B cell (primary cell): ENCODE data around the gene FBXO15. TPM values are rescaled to one million over a fixed set of nuclear protein-coding genes. Genes with fewer than 3 reads are reported as not detected.

Experiments
- ATAC-seq: fragments of 200-7000 bp; cut with Tn5 transposase; one replicate; pipeline ENCODE4 v1.10.0; 2021; ENCODE audit warnings: low read depth, mild to moderate bottlenecking, moderate number of reproducible peaks, moderate library complexity
- CTCF ChIA-PET: fragments of 350-600 bp; sonication (Branson Sonifier 250); formaldehyde crosslinking; loops from one replicate; lab custom pipeline; 2021; ENCODE audit warnings: antibody characterized with exemption, inconsistent platforms; lab: Charles Lee
- POLR2A ChIA-PET: fragments of 350-600 bp; sonication (Branson Sonifier 250); formaldehyde crosslinking; loops from one replicate; lab custom pipeline; 2021; ENCODE audit warnings: antibody characterized with exemption; lab: Charles Lee
- DNase-seq: peaks from one replicate; pipeline ENCODE4 v3.0.0; 2013
- H2AFZ ChIP-seq: 2 replicates; pipeline ENCODE4 v1.6.1; 2012; ENCODE audit warnings: mild to moderate bottlenecking, low read depth, low read length; ENCODE audit not compliant: insufficient read depth, poor library complexity, severe bottlenecking
- H3K27ac ChIP-seq, 2 donors: 1 replicate in 1 of 2; 2 replicates in 1 of 2; pipeline ENCODE4 v1.5.1; 2012 to 2013; ENCODE audit warnings: low read length in 2 of 2, mild to moderate bottlenecking in 2 of 2, moderate library complexity in 1 of 2
- H3K27me3 ChIP-seq, 4 experiments: fragments of 200-600 bp in 1 of 4; sonication (generic) in 1 of 4; replicated peaks in 1 of 4; 1 replicate in 2 of 4; 2 replicates in 2 of 4; pipeline versions ENCODE4 v1.6.1 to v1.7.0; 2013 to 2016; ENCODE audit warnings: low read length in 3 of 4, mild to moderate bottlenecking in 2 of 4, mixed read lengths in 1 of 4, moderate library complexity in 1 of 4; ENCODE audit not compliant: insufficient read depth in 4 of 4, control insufficient read depth in 3 of 4; ENCODE audit errors: control extremely low read depth in 1 of 4
- H3K36me3 ChIP-seq, 2 experiments: replicated peaks in 1 of 2; 1 replicate in 1 of 2; 2 replicates in 1 of 2; pipeline versions ENCODE4 v1.6.1 to v1.7.1; 2013; ENCODE audit warnings: low read length in 1 of 2; ENCODE audit not compliant: insufficient read depth in 2 of 2, control insufficient read depth in 1 of 2; ENCODE audit errors: control extremely low read depth in 1 of 2, extremely low read depth in 1 of 2
- H3K4me1 ChIP-seq, 2 donors: fragments of 200-600 bp in 1 of 2; sonication (generic) in 1 of 2; 1 replicate in 1 of 2; 2 replicates in 1 of 2; pipeline versions ENCODE4 v1.5.1 to v1.6.1; 2013 to 2017; ENCODE audit warnings: low read length in 2 of 2; ENCODE audit not compliant: control insufficient read depth in 2 of 2, insufficient read depth in 2 of 2
- H3K4me2 ChIP-seq: replicated peaks from 2 replicates; pipeline ENCODE3; 2012; ENCODE audit warnings: mild to moderate bottlenecking, low read depth, low read length; ENCODE audit not compliant: poor library complexity, severe bottlenecking
- H3K4me3 ChIP-seq, 5 experiments: fragments of 200-600 bp in 1 of 5; sonication (generic) in 1 of 5; 1 replicate in 3 of 5; 2 replicates in 2 of 5; pipeline versions ENCODE4 v1.5.1 to v1.7.0; 2011 to 2016; ENCODE audit warnings: low read length in 4 of 5, mild to moderate bottlenecking in 4 of 5, low read depth in 2 of 5, control low read depth in 1 of 5, moderate library complexity in 1 of 5; ENCODE audit not compliant: insufficient read depth in 1 of 5; ENCODE audit errors: control extremely low read depth in 1 of 5, extremely low read depth in 1 of 5
- H3K79me2 ChIP-seq: fragments of 200-600 bp; sonication (generic); one replicate; pipeline ENCODE4 v1.6.0; 2016; ENCODE audit warnings: low read length; ENCODE audit not compliant: control insufficient read depth, insufficient read depth
- H3K9ac ChIP-seq: fragments of 200-600 bp; sonication (generic); 2 replicates; pipeline ENCODE4 v1.6.1; 2017; ENCODE audit warnings: mild to moderate bottlenecking, low read length, moderate library complexity
- H3K9me3 ChIP-seq, 3 donors: one replicate each; pipeline versions ENCODE4 v1.6.1 to v1.7.1; 2013; ENCODE audit warnings: low read length in 2 of 3; ENCODE audit not compliant: control insufficient read depth in 2 of 3, insufficient read depth in 1 of 3; ENCODE audit errors: control extremely low read depth in 1 of 3
- H4K20me1 ChIP-seq: 2 replicates; pipeline ENCODE4 v1.6.0; 2012; ENCODE audit warnings: mild to moderate bottlenecking, low read length; ENCODE audit not compliant: insufficient read depth, control insufficient read depth, poor library complexity, severe bottlenecking
- H3K27ac Mint-ChIP-seq: one replicate; pipeline ENCODE4 v1.8.0; 2021; ENCODE audit warnings: mixed read lengths
- H3K27me3 Mint-ChIP-seq: one replicate; pipeline ENCODE4 v1.8.0; 2021; ENCODE audit warnings: mixed read lengths
- H3K4me1 Mint-ChIP-seq: one replicate; pipeline ENCODE4 v1.8.0; 2021; ENCODE audit warnings: mixed read lengths
- H3K4me3 Mint-ChIP-seq: one replicate; pipeline ENCODE4 v1.8.0; 2021; ENCODE audit warnings: mixed read lengths
- H3K9me3 Mint-ChIP-seq: one replicate; pipeline ENCODE4 v1.8.0; 2022; ENCODE audit warnings: mixed read lengths; ENCODE audit not compliant: insufficient read depth
- CTCF ChIP-seq: fragments of 200-600 bp; IDR thresholded peaks from one replicate; pipeline ENCODE4 v1.8.0; 2022; ENCODE audit warnings: antibody characterized with exemption, mild to moderate bottlenecking
- EZH2 ChIP-seq: IDR thresholded peaks from 2 replicates; pipeline ENCODE4 v1.6.1; 2012; ENCODE audit warnings: borderline replicate concordance, low read depth, mild to moderate bottlenecking, moderate library complexity, low read length; ENCODE audit not compliant: insufficient read depth, poor library complexity, severe bottlenecking
- WGBS: methylation state at CpG from one replicate; pipeline ENCODE4 v1.1.5; 2013; ENCODE audit warnings: missing lambda C conversion rate; ENCODE audit not compliant: insufficient coverage; 5-methylcytosine and 5-hydroxymethylcytosine counted together
- intact Hi-C: fragments of 100-400 bp; cut with micrococcal nuclease; formaldehyde crosslinking; loops from one replicate; pipeline ENCODE4 v1.10.0; 2022
- polyA plus RNA-seq: library from polyadenylated mRNA; depleted of rRNA; stranded (reverse); fragments of >200 nt; gene quantifications from 2 replicates; pipeline ENCODE4 v1.2.3, GENCODE V29; 2012
- total RNA-seq, 2 donors: library from RNA; stranded (reverse); fragments of 120-200 nt in 1 of 2; gene quantifications; 1 replicate in 1 of 2; 2 replicates in 1 of 2; pipeline versions ENCODE4 v1.2.3 to v1.2.4, GENCODE V29; 2013 to 2022

Gene FBXO15
- total and polyA plus RNA-seq, 2 donors (not counting 1 experiment from before 2014, with no cell fraction given), result 1.6 to 4.1 TPM

- POLR2A ChIA-PET, result no interaction called here
- WGBS, result 62% methylated on average over 5 of the region's 6 CpGs
- Mint-ChIP-seq H3K27ac (no peak overlapping the region), H3K27me3 (peaks cover 26% of the 10 kb centered on the region), H3K4me3 (no peak overlapping the region), H3K4me1 (peaks cover 4% of the 10 kb centered on the region), H3K9me3 (no peaks in the 10 kb centered on the region)
- Histone ChIP-seq H3K27ac (no peak overlapping the region), H3K4me2 (no peak overlapping the region), H3K9me3 (peaks cover 0 to 2% (median 0%) of the 10 kb centered on the region in 3 donors), H4K20me1 (no peaks in the 10 kb centered on the region), H3K4me1 (no peaks in the 10 kb centered on the region), H3K36me3 (no peaks in the 10 kb centered on the region), H3K27me3 (peaks cover 0 to 6% (median 1%) of the 10 kb centered on the region in 4 experiments), H3K4me3 (no peak overlapping the region), H2AFZ (no peak overlapping the region), H3K79me2 (no peaks in the 10 kb centered on the region), H3K9ac (no peak overlapping the region)
- TF ChIP-seq CTCF, result no peak
- TF ChIP-seq EZH2, result no peak
- ATAC-seq (no peak), DNase-seq (no peak)
- intact Hi-C loops, result no loop called here
- CTCF ChIA-PET, result no interaction called here
Observed at GRCh38 chr18:74175658-74176057, 28.0 kb upstream of the FBXO15 start.

GRCh38 chr18:74173434-74173750 lies 25.8 kb upstream of the FBXO15 start:
- H3K27me3 ChIP-seq, result peaks cover 0 to 6% (median 0%) of the 10 kb centered on the region in 4 experiments
- H3K36me3 ChIP-seq, result no peaks in the 10 kb centered on the region
- no peak overlapping the region for H3K27ac ChIP-seq
- H3K4me3 Mint-ChIP-seq, result no peak overlapping the region
- no peaks in the 10 kb centered on the region for H4K20me1 ChIP-seq
- 92% methylated on average over 7 of the region's 11 CpGs for WGBS
- no peak overlapping the region for H3K27ac Mint-ChIP-seq
- H3K9me3 ChIP-seq, result peaks cover 0 to 2% (median 0%) of the 10 kb centered on the region in 3 donors
- POLR2A ChIA-PET, result no interaction called here
- no peaks in the 10 kb centered on the region for H3K9me3 Mint-ChIP-seq
- no peaks in the 10 kb centered on the region for H3K79me2 ChIP-seq
- H3K4me2 ChIP-seq, result no peak overlapping the region
- H2AFZ ChIP-seq, result no peak overlapping the region
- DNase-seq (no peak), ATAC-seq (no peak)
- H3K27me3 Mint-ChIP-seq, result peaks cover 32% of the 10 kb centered on the region
- H3K4me1 ChIP-seq, result no peaks in the 10 kb centered on the region
- CTCF ChIA-PET, result no interaction called here
- no peak for TF ChIP-seq EZH2
- no peak for TF ChIP-seq CTCF
- intact Hi-C loops, result no loop called here
- H3K9ac ChIP-seq, result no peak overlapping the region
- H3K4me1 Mint-ChIP-seq, result peaks cover 4% of the 10 kb centered on the region
- no peak overlapping the region for H3K4me3 ChIP-seq
